HG03575 (cell line): ENCODE data around the gene MAD2L1.
"Not testable (repeated sequence)": the region's sequence is repeated elsewhere in the genome, so short reads cannot be mapped to it uniquely, and the experiment has no call there.

ENCODE experiments used
- ATAC-seq: cut with Tn5 transposase; IDR thresholded peaks from one replicate; pipeline ENCODE4 v1.9.1; 2021; ENCODE audit not compliant: unreplicated experiment, insufficient number of reproducible peaks, low FRiP score; ENCODE audit errors: extremely low read depth

MAD2L1 gene

GRCh38 chr4:120066517-120067340 is at the start of gene MAD2L1:
MAD2L1 (minus strand) TSS chr4:120066848; CDS start chr4:120066734, 114 bp downstream.
- peak; percentile 78 for ATAC-seq

GRCh38 chr4:120111745-120112144 is 45.1 kb upstream of the MAD2L1 start:
- ATAC-seq = no peak

GRCh38 chr4:120109406-120109805 is 42.8 kb upstream of the MAD2L1 start:
- no peak for ATAC-seq

- no peak for ATAC-seq
These were observed 38.8 kb upstream of the MAD2L1 start for GRCh38 chr4:120105472-120105871.

GRCh38 chr4:120096508-120097297 is 30.1 kb upstream of the MAD2L1 start:
- no peak for ATAC-seq

GRCh38 chr4:120088507-120088906 is 21.9 kb upstream of the MAD2L1 start:
- no peak for ATAC-seq

- ATAC-seq = not testable (repeated sequence)
These were observed 21.4 kb upstream of the MAD2L1 start for GRCh38 chr4:120088066-120088465.

GRCh38 chr4:120085705-120086104 is 19.1 kb upstream of the MAD2L1 start:
- no peak for ATAC-seq

- ATAC-seq = no peak
These were observed 17.7 kb upstream of the MAD2L1 start for GRCh38 chr4:120084327-120084726.

GRCh38 chr4:120083152-120083551 is 16.5 kb upstream of the MAD2L1 start:
- ATAC-seq = no peak

GRCh38 chr4:120082251-120082650 is 15.6 kb upstream of the MAD2L1 start:
- no peak for ATAC-seq

GRCh38 chr4:120081726-120082125 is 15.1 kb upstream of the MAD2L1 start:
- no peak for ATAC-seq

GRCh38 chr4:120080533-120080932 is 13.9 kb upstream of the MAD2L1 start:
- no peak for ATAC-seq

GRCh38 chr4:120079839-120080520 is 13.3 kb upstream of the MAD2L1 start:
- no peak for ATAC-seq

GRCh38 chr4:120078216-120078615 is 11.6 kb upstream of the MAD2L1 start:
- ATAC-seq = no peak

- peak; percentile 19 for ATAC-seq
These were observed 4.6 kb upstream of the MAD2L1 start for GRCh38 chr4:120071192-120071795.

GRCh38 chr4:120070196-120070595 is 3.5 kb upstream of the MAD2L1 start:
- no peak for ATAC-seq

GRCh38 chr4:120065974-120066516 is 603 bp downstream of the MAD2L1 start:
- no peak for ATAC-seq

- ATAC-seq = no peak
These were observed 1.8 kb downstream of the MAD2L1 start for GRCh38 chr4:120064887-120065286.
